ENCODE measurements around the gene APOC3. TPM values are rescaled to one million over a fixed set of nuclear protein-coding genes. Genes with fewer than 3 reads are reported as not detected.

The APOC3 gene
- total RNA-seq, 2 donors from 2014 or later, result 5.7 TPM; not detected in 1

DNA sequence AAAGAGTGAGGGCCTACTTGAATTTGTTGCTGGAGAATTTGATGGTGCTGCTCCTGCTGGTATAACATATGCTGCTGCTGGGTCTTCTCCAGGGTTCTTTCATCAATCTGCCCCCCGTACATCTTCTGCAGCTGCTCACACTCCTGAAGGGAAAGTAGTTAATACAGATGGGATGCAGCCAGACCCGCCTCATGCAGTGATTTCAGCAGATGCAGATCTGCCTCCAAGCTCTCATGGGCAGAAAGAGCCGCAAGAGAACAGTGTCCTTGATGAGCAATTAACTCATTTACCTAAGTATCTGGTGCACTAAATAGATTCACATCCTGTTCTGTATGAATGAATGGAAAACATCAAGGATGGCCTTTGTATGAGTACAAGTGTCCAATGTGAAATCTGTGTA is 32.5 kb downstream of the APOC3 start:
- Histone ChIP-seq H3K27ac (no peak overlapping the region), H3K9me3 (no peaks in the 10 kb centered on the region), H3K27me3 (no peaks in the 10 kb centered on the region), H3K4me3 (no peak overlapping the region), H3K36me3 (peaks cover 7% of the 10 kb centered on the region), H3K4me1 (no peaks in the 10 kb centered on the region), H3K9ac (ENCODE audit: low read depth in 2 of 2, low read length in 2 of 2) (no peak overlapping the region)
- TF ChIP-seq, protein P1, sequence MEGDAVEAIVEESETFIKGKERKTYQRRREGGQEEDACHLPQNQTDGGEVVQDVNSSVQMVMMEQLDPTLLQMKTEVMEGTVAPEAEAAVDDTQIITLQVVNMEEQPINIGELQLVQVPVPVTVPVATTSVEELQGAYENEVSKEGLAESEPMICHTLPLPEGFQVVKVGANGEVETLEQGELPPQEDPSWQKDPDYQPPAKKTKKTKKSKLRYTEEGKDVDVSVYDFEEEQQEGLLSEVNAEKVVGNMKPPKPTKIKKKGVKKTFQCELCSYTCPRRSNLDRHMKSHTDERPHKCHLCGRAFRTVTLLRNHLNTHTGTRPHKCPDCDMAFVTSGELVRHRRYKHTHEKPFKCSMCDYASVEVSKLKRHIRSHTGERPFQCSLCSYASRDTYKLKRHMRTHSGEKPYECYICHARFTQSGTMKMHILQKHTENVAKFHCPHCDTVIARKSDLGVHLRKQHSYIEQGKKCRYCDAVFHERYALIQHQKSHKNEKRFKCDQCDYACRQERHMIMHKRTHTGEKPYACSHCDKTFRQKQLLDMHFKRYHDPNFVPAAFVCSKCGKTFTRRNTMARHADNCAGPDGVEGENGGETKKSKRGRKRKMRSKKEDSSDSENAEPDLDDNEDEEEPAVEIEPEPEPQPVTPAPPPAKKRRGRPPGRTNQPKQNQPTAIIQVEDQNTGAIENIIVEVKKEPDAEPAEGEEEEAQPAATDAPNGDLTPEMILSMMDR (IDR thresholded peaks at IDR 0.05), result no peak
- DNase-seq, result no peak
- intact Hi-C loops (cut with DNase I), result no loop called here

DNA sequence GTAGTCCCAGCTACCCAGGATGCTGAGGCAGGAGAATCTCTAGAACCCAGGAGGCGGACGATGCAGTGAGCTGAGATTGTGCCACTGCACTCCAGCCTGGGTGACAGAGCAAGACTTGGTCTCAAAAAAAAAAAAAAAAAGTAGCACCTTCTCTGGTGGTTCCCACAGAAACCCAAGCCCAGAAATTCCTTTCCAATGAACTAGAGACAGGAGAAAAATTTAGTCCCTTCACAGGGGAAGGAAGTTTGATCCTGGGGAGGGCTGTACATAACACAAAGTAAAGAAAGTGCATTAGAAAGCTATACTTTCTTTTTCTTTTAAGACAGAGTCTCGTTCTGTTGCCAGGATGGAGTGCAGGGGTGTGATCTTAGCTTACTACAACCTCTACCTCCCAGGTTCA is 33.2 kb downstream of the APOC3 start:
- no peaks in the 10 kb centered on the region for H3K4me1 ChIP-seq
- no peak overlapping the region for H3K27ac ChIP-seq
- no peak for DNase-seq
- TF ChIP-seq, protein P1 (IDR thresholded peaks at IDR 0.05), result no peak
- H3K36me3 ChIP-seq, result peaks cover 11% of the 10 kb centered on the region
- no peaks in the 10 kb centered on the region for H3K27me3 ChIP-seq
- intact Hi-C loops (cut with DNase I), result no loop called here
- no peaks in the 10 kb centered on the region for H3K9me3 ChIP-seq
- no peak overlapping the region for H3K4me3 ChIP-seq
- H3K9ac ChIP-seq (ENCODE audit: low read depth in 2 of 2, low read length in 2 of 2), result no peak overlapping the region

DNA sequence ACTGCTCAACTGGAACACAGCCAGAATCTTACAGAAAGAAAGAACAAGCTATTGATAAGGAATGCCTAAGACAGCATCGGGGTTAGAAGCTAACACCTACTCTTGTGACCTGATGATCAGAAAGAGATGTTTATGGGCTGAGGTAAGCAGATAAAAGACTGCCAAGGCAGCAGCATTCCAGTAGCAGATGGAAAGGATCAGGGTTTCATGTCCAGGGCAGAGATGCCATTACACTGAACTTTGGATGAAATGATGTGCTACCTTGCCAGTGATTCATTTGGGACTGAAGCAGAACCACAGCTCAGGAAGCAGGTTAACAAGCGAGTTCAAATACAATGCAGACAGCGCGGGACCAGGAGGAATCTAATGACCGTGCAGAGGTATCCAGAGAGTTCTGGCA is 34.8 kb downstream of the APOC3 start:
- TF ChIP-seq, protein P1 (IDR thresholded peaks at IDR 0.05), result no peak
- Histone ChIP-seq H3K36me3 (peaks cover 5% of the 10 kb centered on the region), H3K27ac (no peak overlapping the region), H3K27me3 (no peaks in the 10 kb centered on the region), H3K4me3 (no peak overlapping the region), H3K9me3 (no peaks in the 10 kb centered on the region), H3K9ac (ENCODE audit: low read depth in 2 of 2, low read length in 2 of 2) (no peak overlapping the region), H3K4me1 (no peaks in the 10 kb centered on the region)
- DNase-seq, result no peak
- intact Hi-C loops (cut with DNase I), result no loop called here

DNA sequence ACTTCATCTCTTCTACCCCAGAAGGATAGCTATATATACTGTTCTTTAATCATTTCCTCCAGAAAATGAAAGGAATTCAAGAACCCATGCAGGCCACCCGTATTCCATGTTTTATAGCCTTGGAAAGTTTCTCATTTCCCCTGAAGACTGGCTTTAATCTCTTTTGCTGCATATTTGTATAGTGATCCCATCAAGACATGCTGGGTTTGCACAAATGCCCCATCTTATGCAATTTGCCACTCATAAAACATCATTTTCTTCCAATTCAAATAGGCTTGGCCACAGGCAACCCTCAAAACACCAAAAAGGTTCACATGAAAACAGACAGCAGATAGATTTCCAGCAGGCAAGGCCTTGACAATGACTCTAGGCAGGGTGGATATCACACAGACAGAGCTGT is 36.0 kb downstream of the APOC3 start:
- peaks cover 8% of the 10 kb centered on the region for H3K36me3 ChIP-seq
- no peak overlapping the region for H3K4me3 ChIP-seq
- DNase-seq, result no peak
- no peaks in the 10 kb centered on the region for H3K27me3 ChIP-seq
- intact Hi-C loops (cut with DNase I), result no loop called here
- no peak overlapping the region for H3K27ac ChIP-seq
- H3K4me1 ChIP-seq, result no peaks in the 10 kb centered on the region
- no peaks in the 10 kb centered on the region for H3K9me3 ChIP-seq
- H3K9ac ChIP-seq (ENCODE audit: low read depth in 2 of 2, low read length in 2 of 2), result no peak overlapping the region
- TF ChIP-seq, protein P1 (IDR thresholded peaks at IDR 0.05), result no peak

DNA sequence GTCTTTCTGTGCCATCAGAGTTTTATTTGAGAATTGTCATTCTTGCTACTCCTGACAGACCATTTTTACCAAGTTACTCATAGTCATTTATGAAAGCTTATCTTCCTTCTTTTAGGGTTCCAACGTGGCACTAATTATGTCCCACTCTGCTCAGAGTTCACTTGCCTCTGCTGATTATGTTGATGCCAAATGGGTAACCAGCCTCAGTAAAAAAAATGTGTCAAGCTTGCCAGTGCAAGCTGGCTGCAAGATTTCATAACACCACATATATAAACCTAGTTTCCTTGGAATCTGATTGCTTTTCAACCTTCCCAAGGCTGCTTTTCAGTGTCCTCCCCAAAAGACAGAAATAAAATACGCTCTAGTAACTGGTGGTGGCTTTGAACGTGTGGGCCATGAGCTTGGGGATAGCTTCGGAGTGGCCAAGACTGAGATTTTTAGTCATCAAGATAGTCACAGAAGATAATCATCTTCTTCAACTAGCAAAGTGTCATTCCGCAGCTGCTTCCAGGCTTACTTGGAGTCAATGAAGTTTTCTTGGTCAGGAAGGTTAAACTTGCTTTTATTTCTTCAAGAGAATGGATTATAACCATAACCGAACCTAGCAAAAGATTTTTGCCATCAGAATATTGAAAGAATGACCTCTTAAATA is 37.2 kb downstream of the APOC3 start:
- Histone ChIP-seq H3K36me3 (peaks cover 8% of the 10 kb centered on the region), H3K27ac (no peak overlapping the region)
- TF ChIP-seq, protein P1 (IDR thresholded peaks at IDR 0.05), result no peak

More for the DNA sequence above, 37.2 kb downstream of the APOC3 start:
- Histone ChIP-seq H3K27me3 (no peaks in the 10 kb centered on the region), H3K4me3 (no peak overlapping the region), H3K4me1 (no peaks in the 10 kb centered on the region), H3K9ac (ENCODE audit: low read depth in 2 of 2, low read length in 2 of 2) (no peak overlapping the region), H3K9me3 (no peaks in the 10 kb centered on the region)
- DNase-seq, result no peak
- intact Hi-C loops (cut with DNase I), result no loop called here

All from colonic mucosa (tissue), 4 donors.